NCI-H2227 treated with DMSO at 0.1 percent for 48 hours (cell line): Measurements from ENCODE around the gene PIPOX.
A peak's percentile ranks its signal among the peaks of the same experiment; 100 is the strongest.

Source experiments
- DNase-seq: peaks from one replicate; lab custom pipeline; 2025; lab: John Stamatoyannopoulos, UW

The PIPOX gene

GRCh38 chr17:29048440-29049368 is 5.8 kb downstream of the PIPOX start:
- peak; percentile 76 for DNase-seq

DNA sequence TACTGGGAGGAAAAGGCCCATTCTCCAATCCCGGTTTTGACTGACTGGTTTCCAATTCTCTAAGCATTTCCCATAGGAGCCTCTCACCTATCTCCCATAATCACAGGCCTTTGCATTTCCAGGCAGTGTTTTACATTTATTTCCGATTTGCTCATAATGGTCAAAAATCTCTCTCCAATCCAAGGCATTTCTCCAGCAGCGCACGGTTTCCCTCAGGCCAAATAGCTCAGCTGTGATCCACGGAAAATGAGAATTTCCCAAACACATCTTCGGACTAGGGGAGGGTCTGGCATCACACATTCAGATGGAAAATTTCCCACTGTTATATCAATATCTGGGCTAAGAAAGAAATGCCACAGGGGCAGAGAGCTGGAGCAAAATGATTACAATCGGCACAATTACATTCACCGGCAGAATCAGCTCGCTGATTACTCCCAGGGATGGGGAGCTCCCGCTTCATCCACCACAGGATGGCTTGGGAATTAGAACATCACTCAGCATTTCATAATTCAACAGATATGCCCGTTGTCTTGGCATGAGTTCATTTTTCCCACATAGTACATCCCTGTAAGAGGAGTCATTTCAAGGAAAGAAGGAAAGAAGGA is 6.7 kb downstream of the PIPOX start:
- no peak for DNase-seq

DNA sequence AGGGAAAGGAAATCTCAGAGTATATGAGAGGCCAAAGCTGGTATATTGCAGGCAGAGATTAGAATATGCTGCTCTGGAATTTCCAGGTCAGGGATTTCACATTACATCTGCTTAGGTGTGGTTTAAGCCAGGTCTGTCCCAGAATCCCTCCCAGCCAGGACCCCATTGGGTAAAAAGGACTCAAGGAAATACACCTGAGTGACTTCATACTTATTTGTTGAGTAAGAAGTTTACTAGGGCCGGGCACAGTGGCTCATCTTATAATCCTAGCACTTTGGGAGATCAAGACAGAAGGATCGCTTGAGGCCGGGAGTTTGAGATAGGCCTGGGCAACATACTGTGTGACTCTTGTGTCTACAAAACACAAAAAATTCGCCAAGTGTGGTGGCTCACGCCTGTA is 7.2 kb downstream of the PIPOX start:
- no peak for DNase-seq

- no peak for DNase-seq
Observed at GRCh38 chr17:29051194-29051593, 8.3 kb downstream of the PIPOX start.

DNA sequence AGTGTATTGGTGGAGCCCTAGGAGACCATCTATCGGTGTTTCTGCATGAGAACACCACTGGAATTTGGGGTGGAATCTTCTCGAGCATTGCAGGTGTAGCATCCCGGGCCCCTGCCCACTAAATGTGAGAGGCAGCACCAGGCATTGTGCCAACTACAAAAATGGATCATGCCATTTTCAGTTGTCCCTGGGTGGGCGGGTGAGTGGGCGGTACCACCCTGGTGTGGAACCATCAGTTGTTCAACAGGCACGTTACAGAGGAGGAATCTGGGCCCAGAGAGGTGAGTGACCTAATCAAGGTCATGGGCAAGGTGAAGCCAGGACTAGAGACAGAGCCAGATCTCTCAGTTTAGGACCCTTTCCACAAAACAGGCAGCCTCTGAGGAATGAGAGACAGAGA is 8.8 kb downstream of the PIPOX start:
- DNase-seq: no peak

GRCh38 chr17:29054835-29055234 is 11.9 kb downstream of the PIPOX start:
- no peak for DNase-seq

- no peak for DNase-seq
Observed at GRCh38 chr17:29057361-29057760, 14.4 kb downstream of the PIPOX start.

DNA sequence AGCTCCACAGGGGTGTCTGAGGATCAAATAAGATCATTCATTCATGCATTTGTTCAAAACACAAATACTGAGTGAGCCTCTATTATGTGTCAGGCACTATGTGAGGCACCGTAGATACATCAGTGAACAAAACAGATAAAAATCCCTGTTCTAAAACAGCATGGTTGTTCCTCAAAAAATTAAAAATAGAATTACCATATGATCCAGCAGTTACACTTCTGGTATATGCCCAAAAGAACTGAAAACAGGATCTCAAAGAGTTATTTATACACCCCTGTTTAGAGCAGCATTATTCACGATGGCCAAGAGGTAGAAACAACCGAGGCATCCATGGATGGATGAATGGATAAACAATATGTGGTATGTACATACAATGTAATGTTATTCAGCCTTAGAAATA is 15.4 kb downstream of the PIPOX start:
- DNase-seq: no peak

DNA sequence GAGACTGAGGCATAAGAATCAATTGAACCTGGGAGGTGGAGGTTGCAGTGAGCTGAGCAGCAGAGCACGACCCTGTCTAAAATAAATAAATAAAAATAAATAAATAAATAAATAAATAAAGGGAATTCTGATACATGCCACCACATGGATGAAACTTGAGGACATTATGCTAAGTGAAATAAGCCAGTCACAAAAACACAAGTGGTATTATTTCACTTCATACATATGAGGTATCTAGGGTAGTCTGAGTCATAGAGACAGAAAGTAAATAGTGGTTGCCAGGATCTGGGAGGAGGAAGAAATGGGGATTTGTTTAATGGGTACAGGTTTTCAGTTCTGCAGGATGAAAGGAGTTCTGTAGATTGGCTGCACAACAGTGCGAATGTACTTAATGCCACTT is 16.3 kb downstream of the PIPOX start:
- DNase-seq: no peak

DNA sequence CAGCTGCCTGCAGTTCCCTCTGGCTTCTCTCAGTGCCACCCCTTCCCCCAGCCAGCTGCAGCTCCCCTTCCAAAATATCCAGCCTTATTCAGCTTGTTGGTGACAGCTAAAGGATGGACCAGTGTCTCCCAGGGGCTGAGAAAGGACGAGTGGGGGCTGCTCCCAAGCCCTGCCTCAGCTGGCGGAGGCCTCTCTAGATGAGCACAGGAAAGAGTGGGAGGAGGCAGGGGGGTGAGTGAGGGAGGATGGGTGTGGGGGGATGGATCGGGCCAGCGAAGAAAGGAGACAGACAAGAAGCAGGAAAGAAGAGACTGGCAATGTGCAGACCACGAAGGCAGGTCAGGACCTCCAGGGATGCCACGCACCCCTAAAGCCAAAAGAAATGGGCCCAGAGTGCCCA is 17.5 kb downstream of the PIPOX start:
- DNase-seq: no peak

- DNase-seq: peak; percentile 28
Observed at GRCh38 chr17:29061036-29061435, 18.1 kb downstream of the PIPOX start.

DNA sequence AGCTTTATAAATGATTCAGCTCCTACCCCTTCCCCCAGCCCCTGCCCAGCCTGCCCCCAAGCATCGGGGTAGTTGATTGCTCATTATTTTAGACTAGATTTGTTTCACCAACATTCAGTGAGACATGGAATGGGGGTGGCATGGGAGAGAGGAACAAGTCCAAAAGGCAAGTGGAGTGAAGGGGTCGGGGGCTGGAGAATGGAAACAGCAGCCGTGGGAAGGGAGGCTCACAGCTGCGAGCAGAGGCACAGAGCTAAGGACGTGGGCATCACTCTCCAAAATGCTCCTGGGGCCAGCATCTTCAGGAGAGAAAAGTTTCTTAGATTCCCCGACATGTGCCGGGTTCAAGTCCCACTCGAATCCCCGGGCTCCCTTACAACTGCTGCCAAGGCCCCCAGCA is 19.3 kb downstream of the PIPOX start:
- DNase-seq: no peak

- no peak for DNase-seq
Observed at GRCh38 chr17:29063992-29064391, 21.1 kb downstream of the PIPOX start.

GRCh38 chr17:29066047-29066446 is 23.1 kb downstream of the PIPOX start:
- DNase-seq: no peak

DNA sequence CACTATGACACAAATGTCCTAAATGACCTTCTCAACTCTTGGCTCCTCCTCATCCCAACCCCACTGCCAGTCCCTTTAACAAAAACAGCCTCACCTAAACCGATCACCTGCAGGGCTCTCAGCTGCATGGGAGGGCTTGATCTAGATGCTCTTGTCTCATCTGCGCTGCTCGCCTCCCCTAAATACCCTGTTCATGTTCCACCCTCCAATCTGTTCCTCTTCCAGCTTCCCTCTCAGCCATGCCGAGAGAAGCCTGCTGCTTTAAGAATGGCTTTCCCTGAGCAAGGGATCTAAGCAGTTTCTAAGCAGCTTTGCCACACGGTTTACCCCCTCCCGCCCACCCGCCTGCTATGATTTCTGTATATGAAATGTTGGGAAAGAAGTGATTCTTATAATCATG is 23.7 kb downstream of the PIPOX start:
- DNase-seq: no peak

- no peak for DNase-seq
Observed at GRCh38 chr17:29068818-29069217, 25.9 kb downstream of the PIPOX start.

DNA sequence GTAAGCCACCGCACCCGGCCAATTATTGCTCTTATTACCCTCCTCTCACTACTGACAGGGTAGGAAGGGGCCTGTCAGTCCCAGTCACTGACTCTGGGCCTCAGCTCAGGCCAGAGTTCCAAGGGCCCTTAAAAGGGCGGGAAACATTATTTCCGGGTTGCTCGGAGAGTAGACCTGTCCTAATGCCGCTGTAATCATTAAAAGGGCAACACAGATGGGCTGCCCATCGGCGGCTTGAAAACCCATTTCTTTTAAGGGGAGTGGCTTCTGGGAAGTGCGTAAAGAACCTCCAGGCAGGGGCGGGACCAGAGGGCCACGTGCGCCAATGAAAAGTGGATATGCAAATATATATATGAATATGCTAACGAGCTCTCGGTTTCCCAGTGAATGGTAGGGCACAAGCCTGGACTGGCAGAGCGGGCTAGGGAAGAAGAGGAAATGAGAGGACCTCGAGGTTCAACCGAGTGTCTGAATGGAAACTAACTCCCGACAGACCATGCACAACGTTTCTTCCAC is 26.6 kb downstream of the PIPOX start:
- no peak for DNase-seq

GRCh38 chr17:29070308-29070707 is 27.4 kb downstream of the PIPOX start:
- no peak for DNase-seq

DNA sequence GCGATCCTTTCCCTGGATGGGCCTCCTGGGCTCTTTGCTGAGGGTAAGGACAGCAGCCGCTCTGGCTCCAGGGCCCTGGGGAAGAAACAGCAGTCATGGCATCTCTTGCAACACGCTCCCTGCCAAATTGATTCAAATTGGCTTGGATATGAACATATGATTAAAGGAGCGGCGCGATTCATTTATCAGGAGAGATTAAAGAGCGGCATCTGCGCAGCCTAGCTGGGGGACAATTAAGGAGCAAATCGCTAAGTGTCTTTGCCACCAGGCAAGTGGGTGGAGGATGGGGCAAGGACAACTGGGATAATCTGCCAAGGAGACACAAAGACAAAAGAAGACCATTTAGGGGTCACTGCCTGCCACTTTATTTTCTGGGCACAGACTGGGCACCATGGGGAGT is 27.8 kb downstream of the PIPOX start:
- peak; percentile 69 for DNase-seq

- DNase-seq: no peak
Observed at GRCh38 chr17:29071303-29071702, 28.4 kb downstream of the PIPOX start.

- DNase-seq: no peak
Observed at GRCh38 chr17:29073045-29073444, 30.1 kb downstream of the PIPOX start.

DNA sequence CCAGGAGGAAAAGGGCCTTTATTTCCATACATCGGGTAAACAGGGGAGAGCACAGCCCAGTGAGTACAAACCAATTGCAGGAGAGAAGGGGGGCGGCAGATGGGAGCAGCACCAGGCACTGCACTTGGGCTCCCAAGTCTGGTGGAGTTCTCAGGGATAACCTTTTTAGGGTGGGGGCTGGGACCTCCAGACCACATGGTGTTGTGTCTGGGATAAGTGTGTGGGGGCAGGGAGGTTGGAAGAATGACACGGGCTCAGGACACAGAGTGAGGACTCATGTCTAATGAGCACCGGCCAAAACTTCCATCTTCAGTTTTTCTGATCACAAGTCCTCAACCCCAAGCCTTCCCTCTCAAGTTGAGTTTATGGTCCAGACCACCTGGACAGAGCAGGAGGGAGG is 30.6 kb downstream of the PIPOX start:
- DNase-seq: no peak

- DNase-seq: no peak
Observed at GRCh38 chr17:29074488-29074887, 31.5 kb downstream of the PIPOX start.
